ENCODE results near the gene CIRBP.
A peak's percentile ranks its signal among the peaks of the same experiment; 100 is the strongest.
"Not testable (repeated sequence)": the region's sequence is repeated elsewhere in the genome, so short reads cannot be mapped to it uniquely, and the experiment has no call there.

CIRBP gene

DNA sequence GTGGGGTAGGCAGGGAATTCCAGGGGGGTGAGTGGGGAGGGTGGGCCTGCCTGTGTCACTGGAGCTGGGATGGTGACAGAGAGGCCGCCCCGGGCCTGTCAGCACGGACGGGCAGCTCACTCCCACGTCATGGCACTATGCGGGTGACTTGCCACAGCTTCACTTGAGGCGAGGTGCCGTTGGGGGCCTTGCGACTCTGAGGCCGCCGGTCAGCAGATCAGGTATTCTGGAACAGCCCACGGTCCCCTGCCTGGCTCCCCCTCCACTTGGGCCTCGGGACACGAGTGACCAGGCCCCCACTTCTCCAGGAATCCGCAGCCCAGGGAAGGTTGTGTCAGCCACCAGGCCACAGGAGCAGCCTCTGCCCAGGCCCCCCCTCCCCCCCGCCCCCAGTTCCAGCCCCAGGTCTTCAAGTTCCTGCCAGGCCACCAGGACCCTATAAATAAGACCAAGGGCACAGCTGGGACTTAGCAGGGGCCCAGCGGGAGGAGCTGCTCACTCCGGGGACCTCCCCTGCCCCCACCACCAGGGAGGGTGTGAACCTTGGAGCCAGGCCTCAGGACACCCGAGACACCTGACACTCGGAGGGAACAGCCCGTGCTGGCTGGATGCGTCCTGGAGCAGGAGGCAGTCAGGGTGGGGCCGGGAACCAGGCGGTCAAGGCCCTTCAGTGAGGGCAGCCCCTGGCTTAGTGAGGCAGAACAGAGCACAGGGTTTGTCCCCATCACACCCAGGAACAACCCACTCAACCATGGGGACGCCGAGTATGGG, 23.5 kb upstream of the CIRBP start:
- DNase-seq, result no peak

DNA sequence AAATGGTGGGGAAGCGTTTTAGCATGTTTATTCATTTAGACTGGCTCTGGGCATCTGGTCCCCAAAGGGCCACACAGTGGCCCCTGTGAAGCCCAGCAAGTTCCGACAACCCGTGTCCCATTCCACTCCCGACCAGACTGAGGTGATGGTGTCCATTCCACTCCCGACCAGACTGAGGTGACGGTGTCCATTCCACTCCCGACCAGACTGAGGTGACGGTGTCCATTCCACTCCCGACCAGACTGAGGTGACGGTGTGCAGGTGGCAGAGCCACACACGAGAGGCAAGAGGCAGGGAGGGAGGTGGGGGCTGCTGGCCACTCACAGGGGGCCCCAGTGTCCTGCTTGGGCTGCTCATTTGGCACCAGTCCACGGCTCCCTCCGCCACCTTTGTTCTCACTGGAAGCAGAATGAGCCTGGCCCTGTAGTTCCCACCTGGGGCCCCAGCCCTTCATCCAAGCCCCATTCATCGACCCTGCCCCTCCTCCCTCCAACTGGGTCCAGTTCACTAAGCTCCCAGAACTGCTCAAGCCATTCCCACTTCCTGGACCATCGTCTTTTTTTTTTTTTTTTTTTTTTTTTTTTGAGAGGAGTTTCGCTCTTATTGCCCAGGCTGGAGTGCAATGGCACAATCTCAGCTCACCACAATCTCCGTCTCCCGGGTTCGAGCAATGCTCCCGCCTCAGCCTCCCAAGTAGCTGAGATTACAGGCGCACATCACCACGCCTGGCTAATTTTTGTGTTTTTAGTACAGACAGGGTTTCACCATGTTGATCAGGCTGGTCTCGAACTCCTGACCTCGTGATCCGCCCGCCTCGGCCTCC, 22.7 kb upstream of the CIRBP start:
- not testable (repeated sequence) for DNase-seq

DNA sequence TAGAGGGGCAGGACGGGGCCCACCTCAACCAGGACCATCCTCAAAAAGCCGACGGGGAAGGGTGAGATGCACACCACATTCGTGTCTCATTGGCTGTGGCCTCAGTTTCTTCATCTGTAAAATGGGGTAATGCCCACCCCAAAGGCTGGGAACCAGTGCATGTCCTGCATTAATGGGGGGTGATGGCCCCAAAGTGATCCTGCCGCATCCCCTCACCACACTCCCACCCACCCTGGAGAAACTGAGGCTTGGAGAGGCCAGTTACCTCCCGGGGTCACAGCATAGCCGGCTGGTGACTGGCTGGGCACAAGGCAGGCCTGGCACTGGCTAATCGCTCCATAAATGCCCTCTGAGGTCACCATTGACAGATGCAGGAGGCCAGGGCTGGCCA, 21.4 kb upstream of the CIRBP start:
- DNase-seq, result no peak

DNA sequence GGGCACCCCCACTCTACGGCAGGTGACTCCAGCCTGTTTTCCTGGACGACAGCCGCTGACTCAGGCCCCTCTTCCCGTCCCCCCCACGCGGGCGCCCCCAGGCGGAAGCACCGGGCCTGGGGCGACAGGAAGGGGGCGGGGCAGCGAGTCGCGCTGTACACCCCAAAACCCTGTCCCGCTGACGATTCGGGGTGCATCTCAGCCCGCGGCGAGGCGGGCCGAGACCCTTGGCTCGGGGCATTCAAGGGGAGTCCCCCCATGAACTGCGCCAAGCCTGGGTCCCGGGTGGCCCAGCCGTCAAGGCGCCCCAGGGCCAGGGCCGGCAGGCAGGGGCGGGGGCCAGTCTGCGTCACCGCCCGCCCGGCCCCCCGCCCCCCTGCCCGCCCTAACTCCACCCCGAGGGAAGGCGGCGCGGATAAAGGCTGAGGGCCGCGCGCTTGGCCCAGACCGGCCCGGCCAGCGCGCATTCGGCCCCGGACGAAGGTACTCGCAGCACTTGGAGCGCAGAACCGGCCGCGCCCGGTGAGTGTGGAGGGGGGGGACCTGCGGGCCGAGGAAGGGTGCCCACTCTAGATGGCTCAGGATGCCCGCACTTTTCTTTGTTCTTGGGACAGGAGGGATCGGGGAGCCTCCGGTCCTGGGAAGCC, 20.9 kb upstream of the CIRBP start, which contains the start of gene MIDN:
MIDN (plus strand) TSS at position 445 of the 647 bp plus-strand sequence. CDS start 1,714 bp downstream, outside the sequence.
- peak; percentile 50 for DNase-seq

DNA sequence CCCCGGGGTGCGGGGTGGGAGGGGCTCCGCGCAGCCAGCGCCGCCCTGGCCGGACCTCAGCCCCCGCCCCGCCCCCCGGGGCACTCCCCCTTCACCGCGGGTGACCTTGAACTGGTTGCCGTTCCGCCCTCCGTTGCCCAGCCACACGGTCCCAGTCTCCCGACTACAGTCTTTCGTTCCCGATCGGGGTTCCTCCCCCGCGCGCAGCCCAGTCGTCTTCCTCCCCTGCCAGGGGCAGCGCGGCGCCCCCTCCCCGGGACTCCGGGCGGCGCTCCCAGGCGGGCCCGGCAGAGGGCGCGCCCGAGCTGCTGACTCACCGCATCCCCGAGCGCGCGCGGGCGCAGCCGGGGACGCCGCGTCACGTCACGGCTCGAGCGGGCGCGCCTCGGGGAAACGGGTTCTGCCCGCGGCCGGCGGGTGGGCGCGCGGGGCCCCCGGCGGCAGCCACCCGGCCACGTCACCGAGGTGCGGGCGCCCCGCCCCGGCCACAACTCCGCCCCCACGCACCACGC, 20.3 kb upstream of the CIRBP start:
- DNase-seq, result peak; percentile 85

DNA sequence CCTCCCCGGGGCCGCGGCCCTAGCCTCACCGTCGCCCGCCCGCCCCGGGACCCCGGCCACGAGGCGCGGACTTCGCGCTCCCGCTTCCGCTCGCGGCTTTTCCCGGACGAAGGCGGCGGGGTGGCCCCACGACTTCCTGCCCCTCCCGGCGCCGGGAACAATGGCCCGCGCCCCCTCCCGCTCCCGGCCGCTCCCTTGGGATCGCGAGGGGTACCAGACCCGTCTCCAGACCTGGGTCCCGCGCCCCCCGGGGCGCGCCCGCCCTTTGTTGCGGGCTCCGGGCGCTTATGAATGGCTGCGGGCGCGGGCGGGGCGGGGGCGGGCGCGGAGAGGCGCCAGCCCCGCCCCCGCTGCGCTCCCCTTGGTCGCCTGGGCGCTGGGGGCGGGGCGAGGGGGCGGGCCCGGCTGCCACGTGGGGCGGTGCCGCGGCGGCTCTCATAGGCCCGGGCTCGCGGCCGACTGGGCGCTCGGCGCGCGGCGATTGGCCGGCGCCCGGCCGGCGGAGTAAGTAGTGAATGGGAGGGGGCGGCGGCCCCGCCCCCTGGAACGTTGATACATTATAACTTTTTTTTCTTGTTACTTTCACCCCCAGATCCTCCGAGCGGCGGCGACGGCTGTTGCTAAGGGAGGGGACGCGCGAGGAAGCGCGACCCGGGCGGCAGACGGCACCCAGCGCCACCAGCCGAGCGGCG, 19.7 kb upstream of the CIRBP start:
- peak; percentile 94 for DNase-seq

DNA sequence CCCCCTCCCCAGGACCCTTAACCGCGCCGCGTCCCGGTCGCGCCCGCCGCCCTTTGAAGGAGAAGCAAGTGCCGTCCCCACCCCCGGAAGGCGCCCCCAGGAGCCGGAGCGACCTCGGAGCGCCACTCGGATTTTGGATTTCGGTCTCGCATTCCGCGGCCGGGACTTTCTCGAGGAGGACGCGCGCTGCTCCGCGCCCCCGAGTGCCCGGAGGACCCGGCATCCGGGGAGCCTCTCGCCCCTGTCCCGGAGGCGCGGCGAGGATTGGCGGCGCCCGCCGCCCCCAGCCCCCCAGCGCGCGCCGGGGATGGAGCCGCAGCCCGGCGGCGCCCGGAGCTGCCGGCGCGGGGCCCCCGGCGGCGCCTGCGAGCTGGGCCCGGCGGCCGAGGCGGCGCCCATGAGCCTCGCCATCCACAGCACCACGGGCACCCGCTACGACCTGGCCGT, 19.1 kb upstream of the CIRBP start:
- DNase-seq, result no peak

DNA sequence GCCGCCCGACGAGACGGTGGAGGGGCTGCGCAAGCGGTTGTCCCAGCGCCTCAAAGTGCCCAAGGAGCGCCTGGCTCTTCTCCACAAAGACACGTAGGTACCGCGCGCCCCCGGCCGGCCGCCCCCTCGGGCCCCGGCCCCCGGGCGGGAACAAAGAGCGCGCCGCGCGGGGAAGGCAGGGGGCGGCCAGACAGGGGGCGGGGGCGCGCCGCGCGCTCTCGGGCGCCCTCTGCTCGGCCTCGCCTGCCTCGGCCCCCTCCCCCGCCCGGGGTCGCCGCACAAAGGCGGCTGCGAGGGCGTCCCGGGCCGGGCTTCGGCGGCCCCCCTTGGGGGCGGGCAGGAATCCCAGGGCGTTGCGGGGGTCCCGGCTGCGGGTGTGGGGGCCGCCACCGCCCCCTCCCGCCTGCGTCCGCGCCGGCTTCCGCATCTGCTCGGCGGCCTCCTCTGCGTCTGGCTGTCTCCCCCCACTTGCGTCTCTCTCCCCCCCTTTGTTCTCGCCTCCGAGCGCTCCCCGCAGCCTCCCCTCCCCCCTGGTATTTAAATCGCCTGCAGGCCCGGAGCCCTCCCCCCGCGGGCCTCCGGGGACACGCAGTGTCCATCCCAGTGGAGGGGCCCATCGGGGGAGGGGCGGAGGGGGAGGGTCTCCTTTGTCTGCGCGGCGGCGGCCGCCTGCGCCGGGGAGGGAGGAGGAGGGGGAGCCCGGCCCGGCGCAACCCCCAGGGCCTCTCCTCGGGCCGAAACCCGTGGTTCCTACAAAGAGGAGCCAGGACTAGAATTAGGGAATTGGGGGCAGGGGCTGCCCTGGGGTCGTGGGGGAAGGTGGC, 18.5 kb upstream of the CIRBP start:
- DNase-seq, result peak; percentile 54

DNA sequence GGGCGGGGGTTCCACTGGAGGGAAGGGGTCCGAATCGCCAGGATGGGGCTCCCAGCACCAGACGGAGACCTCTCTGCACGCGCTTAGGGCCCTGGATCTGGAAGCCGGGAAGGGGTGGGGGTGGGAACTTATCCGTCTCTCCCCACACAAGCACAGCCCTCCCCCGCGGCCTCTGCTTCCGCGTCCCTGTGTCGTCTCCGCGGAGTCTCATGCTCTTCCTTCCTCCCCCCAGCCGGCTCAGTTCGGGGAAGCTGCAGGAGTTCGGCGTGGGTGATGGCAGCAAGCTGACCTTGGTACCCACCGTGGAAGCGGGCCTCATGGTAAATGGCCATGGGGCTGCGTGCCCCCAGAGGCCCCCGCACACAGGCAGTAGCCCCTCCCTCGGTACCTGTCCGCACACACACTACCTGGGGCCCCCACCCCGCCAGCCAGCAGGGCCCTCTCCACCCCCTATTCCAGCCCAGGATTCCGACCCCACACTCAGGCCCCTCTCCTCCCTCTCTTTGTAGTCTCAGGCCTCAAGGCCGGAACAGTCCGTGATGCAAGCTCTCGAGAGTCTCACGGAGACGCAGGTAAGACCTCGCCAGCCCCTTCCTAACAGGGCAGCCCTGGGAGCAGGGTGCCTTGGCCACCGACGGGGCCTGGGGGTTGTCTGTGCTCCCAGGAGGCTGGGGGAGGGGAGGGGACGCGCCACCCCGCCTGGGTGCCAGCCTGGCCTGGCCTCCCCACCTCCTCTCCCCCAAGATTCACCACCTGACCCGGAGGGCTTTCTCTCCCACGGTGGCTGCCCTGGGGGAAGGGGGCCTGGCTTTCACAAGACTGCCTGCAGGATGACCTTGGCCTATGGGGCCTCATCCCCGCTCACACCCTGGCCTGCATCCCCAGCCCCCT, 17.6 kb upstream of the CIRBP start:
- peak; percentile 61 for DNase-seq

DNA sequence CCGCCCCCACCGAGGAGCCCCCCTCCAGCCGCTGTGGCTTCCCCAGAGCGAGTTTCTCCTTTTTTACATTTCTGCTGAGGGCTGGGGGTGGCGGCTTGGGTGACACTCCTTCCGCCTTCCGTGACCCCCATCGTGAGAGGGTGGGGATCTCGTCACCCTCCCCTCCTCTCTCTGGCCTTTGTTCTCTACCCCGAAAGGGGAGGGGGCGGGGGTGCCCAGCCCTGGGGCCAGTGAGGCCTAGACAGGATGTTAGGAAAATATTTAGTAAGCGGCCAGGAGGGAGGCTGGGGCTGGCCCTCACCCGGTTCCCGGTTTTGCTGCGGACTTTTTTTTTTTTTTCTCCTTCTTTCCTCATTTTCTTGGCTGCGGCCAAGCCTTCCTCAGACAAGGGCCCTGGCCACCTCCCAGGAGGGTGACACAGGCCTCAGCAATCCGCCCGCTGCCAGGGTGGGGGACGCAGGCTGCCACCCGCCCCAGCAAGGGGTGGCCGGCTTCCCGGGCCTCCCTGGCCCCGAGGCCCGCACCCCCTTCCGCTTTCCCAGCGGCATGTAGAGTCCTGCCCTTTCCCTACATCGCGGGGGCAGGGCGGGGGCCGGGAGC, 16.8 kb upstream of the CIRBP start:
- DNase-seq, result peak; percentile 54

DNA sequence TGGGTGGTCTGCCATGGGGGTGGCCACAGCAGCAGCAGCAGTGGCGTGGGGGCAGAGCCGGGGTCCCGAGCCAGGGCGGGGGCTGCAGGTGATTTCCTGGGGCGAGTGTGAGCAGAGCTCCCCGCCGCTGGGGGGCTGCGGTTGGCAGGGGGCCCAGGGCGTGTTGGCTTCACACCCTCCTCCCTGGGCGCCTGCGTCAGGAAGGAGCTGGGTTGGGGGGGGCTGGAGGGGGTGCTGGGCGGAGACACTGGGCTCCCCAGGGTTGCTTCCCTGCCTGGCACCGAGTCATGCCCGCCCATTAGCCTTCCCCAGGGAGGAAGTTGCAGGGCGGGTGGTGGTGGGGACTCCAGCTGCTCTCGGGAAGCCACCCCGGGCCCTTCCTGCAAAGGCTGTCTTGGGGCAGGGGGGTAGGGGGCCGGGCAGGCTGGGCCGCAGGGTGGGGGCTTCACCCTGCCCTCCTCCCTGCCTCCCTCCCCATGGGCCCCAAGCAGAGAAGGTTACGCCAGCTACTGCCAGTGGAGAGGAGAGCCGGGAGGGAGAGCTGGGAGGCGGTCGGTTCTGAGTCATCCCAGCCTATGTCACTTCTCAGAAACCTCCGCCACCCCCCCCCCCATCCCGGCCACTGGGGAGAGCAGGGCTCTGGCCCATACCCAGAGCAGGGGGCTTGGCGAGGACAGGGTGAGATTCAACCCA, 16.2 kb upstream of the CIRBP start:
- peak; percentile 56 for DNase-seq

DNA sequence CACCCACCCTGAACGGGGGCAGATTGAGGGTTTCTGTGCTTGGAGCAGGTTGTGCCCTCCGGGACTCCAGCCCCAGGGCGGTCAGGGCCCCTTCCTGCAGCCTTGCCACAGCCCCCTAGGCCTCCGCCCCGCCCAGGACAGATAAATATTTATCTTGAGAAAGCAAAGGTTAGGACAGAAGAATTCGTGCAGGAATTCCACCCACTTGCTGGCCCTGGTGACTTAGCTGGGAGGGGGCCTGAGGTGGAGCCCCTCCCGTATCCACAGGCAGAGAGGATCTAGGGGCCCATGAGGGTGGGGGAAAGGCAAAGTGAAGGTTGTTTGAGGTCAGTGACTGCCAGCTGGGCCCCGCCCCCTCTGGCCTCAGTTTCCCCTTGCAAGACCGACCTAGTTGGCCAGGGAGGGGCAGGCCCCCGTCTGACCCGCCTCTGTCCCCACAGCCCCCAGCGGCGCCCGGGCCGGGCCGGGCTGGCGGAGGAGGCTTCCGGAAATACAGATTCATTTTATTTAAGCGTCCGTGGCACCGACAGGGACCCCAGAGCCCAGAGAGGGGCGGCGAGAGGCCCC, 15.5 kb upstream of the CIRBP start:
- DNase-seq, result no peak

DNA sequence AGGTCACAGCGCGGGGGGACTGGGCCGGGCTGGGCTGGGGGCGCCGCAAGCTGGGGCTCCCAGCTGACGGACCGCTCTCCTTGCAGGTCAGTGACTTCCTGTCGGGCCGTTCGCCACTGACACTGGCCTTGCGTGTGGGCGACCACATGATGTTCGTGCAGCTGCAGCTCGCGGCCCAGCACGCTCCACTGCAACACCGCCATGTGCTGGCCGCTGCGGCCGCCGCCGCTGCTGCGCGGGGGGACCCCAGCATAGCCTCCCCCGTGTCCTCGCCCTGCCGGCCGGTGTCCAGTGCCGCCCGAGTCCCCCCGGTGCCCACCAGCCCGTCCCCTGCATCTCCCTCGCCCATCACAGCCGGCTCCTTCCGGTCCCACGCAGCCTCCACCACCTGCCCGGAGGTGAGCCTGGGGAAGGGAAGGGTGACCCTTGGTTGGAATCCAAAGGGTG, 15.0 kb upstream of the CIRBP start:
- DNase-seq, result no peak

DNA sequence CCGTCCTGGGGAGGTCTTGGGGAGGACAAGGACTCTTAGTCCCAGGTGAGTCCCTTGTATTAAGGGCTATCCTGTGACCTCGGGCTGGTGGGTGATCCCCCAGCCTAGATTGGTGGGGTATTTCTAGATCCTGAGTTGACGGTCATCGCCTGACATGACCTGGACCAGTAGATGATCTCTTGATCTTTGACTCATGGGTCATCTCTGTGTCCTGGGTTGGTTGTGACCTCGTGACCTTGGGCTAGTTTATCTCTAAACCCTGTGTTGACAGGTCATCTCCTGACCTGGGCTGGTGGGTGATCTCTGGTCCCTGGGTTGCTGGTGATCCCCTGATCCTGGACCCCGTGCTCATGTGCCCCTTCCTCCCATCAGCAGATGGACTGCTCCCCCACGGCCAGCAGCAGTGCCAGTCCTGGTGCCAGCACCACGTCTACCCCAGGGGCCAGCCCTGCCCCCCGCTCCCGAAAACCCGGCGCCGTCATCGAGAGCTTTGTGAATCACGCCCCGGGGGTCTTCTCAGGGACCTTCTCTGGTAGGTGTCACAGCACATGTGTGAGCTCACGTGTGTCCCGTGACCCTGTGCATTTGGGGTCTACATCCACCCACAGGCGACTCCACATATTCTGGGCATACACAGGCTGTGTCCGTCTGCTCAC, 14.5 kb upstream of the CIRBP start:
- DNase-seq, result no peak

DNA sequence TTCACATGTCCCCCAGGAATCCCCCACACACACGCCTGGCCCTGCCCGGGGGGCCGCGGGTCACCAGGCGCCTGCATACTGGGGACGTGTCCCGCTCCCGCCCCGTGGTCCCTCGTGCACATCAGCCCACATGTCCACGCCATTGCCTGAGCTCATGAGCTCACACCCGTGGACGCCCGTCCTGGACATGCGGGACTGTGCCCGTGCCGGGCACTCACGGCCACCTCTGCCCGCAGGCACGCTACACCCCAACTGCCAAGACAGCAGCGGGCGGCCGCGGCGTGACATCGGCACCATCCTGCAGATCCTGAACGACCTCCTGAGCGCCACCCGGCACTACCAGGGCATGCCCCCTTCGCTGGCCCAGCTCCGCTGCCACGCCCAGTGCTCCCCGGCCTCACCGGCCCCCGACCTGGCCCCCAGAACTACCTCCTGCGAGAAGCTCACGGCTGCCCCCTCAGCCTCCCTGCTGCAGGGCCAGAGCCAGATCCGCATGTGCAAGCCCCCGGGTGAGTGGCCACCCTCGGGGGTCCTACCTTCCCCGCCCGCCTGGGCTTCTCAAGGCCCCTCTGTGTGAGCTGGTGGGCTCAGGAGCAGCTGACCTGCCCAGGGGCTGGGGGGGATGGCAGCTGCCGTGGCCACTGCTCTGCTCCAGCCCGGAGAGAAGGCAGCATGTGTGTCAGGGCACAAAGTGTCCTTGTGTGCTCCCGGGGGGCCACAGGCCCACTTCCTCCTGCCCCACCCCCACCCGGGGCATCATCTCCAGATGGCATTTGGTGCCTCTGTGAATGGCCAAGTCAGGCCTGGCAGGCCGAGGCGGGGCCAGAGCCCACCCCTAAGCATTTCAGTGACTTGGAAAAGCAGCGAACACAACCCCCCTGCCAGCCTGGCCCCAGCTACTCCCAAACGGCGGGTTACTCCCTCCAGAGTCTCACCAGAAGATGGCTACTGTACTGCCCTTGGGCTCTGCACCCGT, 13.7 kb upstream of the CIRBP start:
- DNase-seq, result no peak

DNA sequence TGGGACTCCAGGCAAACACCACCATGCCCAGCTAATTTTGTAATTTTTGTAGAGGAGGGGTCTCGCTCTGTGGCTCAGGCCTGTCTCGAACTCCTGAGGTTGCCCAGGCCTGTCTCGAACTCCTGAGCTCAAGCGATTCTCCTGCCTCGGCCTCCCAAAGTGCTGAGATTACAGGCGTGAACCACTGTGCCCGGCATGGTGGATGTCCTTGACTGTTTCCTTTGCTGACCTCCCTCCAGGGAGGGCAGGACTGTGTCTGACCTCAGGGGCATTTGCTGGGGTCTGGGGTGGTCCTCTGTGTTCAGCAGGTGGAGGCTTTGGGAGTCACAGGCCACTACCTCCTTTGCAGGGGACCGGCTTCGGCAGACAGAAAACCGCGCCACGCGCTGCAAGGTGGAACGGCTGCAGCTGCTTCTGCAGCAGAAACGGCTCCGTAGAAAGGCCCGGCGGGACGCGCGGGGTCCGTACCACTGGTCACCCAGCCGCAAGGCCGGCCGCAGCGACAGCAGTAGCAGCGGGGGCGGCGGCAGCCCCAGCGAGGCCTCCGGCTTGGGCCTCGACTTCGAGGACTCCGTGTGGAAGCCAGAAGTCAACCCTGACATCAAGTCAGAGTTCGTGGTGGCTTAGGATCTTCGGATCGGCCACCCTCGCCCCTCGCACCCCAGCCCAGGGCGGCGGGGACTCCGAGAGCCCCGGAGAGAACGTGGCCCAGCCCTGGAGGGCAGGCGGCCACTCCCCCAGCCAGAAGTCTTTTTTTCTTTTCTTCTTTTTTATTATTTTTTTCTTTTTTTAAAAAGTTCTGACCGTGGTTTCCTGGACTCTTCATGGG, 12.3 kb upstream of the CIRBP start:
- DNase-seq, result no peak

Measured in activated naive CD4-positive, alpha-beta T cell treated with anti-CD3 and anti-CD28 coated beads, Interleukin-2, amount 50 U/mL, for 16 hours (primary cell).